ENCODE measurements around the gene CALM1.
"Not testable (repeated sequence)": the region's sequence is repeated elsewhere in the genome, so short reads cannot be mapped to it uniquely, and the experiment has no call there.

CALM1 gene

DNA sequence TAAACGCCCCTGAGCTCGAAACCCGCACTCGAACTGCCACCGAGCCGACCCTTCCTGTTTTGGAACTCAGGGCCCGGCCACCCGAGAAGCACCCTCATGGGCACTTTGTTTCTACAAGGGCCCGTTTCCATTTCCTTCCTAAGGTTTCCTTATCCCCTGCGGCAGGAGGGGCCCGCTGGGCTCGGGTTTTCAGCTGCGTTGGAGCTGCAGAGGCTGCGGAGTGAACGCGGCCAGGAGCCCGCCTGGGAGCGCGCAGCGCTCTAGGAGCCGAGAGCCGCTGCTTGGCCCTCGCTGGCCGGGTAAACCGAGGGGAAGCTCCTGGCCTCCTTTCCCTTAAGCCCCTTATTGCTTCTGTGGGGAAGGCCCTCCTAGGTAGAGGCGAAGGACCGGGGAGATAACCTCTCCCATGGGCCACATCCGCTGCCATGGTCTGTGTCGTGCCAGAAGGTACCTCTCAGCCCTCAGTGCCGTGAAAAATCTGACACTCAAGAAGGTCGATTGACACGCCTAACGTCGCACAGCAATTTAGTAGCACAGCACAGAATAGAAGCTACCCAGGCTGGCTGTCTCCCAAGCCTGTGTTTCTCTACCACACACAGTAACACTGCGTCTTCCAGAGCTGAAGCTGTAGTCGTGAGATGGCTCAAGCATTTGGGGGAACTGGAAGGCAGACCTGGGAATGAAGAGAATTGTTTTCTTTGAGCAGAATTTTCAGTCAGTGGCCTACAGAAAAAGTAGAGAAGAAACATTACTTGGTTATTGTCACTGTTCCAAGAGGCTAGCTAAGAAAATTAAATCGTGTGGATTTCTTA is 12.9 kb upstream of the CALM1 start:
- DNase-seq, result peak; percentile 37

DNA sequence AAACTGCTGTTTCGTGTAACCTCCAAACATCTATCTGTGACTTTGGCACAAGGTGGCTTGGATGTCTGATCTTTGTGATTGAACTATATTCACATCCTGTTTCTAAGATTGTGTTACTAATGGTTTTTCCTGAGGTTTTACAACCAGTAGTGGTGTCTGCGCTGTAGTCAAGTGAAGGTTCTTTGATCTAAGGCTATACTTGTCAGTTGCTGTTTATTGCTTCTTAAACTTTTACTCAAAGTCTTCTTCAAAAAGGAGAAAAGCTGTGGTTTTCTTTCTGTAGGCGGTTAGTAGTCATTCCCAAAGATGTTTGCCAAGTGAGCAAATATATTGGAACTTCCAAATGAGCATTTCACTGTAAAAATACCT is 12.3 kb upstream of the CALM1 start:
- no peak for DNase-seq

DNA sequence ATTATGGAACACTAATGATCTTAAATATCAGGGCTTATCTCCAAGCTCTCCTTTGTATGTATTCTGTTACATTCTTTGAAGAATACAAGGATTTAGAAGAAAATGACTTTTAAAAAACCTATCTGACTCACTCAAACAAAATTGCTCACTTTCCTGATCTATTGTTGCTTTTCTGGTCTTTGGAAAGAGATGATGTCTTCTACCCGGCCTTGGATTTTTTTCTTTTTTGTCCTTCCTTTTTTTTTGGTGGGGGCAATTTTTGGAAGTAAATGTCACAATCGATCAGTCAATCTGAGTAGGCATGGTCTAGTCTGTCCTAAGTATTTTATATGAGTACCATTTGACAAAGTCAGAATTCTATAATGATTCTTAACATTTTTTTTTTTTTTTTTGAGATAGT is 10.5 kb upstream of the CALM1 start:
- no peak for DNase-seq

DNA sequence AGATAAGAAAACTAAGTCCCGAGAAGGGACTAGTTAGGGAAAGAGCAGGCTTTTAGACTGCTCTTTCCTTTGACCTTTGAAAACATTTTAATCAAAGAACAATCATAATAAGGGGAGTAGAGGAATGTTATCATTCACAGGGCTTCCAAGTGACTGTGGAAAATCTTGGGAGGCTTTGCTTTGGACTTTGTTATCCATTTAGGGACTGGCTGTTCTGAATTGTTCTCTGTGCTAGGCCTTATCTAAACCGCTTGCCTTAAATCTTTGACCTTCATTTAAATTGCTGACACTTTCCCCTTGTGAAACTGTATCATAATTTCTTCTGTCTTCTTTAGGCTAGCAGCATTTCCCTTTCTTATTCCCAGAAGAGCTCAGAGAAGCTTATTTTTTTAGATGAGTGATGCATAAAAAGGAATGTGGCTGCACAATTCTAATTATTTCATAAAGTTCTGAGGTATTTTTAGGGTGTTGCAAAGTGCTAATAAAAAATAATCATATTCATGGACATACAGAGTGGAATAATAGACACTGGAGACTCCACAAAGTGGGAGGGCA is 9.5 kb upstream of the CALM1 start:
- DNase-seq, result no peak

DNA sequence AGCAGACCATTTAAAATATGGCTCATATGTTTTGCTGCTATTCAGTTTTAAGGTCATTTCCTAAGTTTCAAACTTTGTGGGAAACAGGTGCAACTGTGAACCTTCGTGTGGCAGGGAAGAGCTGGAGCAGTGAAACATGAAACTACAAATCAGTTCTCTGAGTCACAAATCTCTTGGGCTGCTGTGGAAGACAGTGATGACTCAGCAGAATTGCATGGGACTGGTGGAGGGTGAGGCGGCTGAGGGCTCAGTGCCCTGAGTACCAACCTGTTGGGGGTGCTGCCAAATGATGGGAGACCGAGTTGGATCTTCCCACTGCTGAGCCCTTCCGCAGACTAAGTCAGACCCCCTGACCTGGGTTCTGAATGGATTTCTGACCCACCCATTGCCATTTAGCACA is 8.4 kb upstream of the CALM1 start:
- peak; percentile 81 for DNase-seq

DNA sequence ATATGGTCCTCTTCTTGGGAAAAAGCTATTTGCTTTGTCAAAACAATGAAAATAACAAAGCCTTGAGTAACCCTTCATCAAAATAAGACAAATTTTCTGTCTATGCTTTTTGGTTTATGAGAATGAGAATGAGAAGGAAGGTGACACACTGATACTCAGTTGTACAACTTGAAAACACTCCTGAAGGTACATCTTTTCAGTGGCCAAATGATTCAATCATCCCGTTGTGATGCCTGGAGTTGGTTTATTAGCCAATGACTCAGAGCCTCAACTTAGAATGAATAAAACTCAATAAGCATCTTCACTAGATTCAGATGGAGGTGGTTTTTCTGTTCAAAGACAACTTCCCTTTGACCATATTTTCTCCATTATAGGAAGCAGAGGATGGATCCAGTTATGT is 7.8 kb upstream of the CALM1 start:
- no peak for DNase-seq

DNA sequence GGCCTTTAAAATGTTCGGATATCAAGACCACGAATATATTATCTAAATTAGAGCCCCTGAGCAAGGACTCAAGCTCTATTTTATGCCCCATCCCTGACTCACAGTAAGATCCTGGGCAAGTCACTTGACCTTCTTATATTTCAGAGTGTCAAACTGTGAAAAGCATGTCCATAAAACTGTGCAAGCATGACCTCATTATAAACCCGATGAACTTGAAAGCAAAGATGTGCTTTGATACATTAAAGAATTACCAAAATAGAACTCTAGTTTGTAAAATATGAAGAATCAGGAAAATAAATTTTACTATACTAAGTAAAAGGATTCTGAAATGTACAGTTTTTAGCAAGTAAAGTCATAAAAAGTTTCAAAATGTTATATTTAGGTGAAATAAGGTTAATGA is 2.9 kb upstream of the CALM1 start:
- DNase-seq, result no peak

DNA sequence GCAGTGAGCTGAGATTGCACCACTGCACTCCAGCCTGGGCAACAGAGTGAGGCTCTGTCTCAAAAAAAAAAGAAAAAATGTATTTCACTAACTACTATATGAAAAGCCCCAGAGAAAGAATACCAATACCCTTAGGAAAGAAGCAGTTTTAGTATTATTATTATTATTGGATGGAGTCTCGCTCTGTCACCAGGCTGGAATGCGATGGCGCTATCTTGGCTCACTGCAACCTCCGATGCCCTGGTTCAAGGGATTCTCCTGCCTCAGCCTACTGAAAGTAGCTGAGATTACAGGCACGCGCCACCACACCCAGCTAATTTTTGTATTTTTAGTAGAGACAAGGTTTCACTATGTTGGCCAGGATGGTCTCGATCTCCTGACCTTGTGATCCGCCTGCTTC is 2.0 kb upstream of the CALM1 start:
- DNase-seq, result not testable (repeated sequence)

DNA sequence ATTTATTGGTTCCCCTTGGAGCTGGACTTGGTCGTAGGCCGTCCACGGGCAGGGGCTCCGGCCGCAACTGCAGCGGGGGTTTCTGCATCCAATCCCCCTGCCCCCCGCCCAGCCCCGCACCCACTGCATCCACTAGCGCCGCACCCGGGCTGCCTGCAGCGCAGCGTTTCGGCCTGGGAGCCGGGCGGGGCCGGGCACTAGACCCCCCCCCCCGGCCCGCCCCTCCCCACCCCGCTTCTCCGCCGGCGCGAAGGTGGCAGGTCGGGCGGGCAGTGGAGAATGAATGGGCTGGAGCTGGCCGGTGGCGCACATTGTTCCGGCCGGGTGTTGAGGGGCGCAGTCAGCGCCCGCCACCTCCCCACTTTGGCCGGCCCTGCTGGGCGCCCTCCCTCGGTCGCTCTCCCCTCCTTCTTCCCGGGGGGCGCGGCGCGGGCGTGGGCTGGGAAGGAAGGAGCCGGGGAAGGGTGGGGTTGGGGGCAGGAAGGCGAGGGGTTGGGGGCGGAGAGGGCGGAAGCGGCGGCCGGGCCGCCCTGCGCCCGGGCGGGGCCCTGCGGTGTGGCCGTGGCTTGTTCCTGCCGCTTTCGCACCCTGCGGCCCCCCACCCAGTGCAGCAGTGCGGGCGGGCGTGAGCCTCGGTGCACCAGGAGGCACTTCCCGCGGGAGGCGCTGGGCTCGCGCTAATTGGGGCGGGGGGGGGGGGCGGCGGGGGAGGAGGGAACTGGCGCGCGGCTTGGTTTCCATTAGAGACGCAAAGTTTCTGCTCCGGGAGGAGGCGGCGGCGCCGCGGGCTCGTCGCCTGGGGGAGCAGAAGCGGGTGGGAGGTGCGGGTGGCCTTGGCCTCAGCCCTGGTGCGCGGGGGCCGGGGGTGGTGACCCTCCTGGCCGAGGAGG is 841 bp downstream of the CALM1 start:
- no peak for DNase-seq

DNA sequence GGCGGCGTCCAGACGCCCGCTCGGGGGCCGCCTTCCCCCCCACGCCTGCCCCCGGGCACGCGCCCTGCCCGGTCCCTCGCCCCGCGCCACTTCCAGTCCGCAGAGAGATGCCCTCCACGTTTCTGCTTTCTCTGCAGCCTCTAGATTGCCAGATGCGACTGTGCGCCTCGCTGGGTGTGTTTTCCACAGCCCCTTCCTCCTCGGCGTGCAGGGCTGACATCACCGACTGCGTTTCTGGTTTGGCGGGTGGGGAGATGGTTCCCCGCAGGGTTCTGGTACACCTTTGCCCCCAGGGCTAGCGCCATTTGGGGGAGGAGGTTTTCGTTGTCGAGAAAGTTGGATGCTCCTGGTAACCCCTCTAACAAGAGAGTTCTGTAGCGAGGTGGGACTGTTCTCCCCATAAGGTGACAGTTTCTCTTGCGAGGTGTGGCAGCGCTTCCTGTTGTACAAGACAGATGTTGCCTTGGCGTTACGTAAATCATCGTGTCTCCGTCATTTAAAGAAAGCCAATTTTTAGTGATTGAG is 1.5 kb downstream of the CALM1 start:
- no peak for DNase-seq

DNA sequence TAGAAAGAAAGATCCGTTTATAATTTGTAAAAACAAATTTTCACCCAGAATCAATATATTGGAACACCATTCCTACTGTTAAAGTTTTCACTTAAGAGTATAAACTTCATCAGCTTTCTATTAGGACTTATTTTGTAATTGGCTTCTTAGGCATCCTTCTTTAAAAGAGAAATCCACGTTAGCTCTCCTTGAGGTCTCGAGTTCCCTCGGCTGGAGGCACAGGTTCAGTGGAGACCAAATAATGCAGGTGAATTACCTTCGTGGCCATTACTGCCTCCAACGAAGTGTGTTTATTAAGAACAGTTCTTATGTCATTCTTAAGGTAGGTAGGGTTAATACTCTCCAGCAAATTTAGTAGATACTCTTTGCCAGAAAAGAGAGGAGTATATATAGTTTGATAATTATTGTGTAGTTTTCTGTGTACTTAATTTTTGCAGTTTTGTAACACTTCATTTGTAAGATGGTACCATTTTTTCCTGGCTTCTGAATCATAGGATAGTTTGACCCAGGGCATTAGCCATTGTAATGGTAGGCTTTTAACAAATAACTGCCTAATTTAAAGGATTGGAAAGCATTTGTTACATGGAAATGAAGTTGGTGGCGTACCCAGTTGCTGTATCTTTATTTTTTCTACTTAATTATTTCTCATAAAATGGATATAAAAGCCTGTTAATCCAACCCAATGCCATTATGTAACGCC is 2.2 kb downstream of the CALM1 start:
- no peak for DNase-seq

DNA sequence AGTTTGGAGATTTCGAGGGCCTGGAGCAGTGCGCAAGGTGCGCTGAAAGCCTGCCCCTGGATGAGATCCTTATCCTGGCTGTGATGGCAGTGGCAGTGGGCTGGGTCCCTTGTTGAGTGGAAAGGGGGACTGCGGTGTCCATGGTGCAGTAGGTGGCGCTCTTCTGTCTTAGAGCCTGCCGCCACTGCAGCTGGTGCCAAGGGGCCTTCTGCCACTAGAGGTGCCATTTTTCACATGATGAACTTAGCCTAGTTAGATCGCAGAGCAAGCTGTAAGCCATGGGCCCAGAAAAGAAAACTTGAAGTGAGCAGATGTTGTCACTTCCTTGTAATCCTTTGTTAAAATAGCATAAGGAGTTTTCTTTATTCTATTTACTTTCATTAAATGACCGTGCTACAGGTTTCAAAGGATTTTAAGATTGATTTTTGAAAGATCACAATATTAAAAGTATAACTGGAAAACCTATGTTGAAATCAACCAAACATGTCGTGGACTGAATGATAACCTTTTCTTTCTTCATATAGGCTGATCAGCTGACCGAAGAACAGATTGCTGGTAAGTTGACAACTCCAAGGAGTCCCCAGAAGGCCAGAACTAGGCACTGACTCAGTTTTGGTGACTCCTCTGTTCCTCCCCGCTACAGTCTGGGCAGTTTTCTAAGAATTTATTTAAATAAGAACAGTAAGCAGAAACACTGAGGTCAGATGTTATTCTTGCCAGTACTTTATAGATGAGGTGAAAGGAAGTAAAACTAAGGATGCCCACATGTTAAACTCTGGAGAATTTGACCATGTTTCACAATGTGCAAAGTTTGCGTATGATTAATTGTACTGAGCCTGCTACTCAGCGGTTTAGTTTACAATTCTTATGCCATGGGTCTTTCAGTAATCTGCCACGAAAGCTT is 3.0 kb downstream of the CALM1 start:
- peak; percentile 88 for DNase-seq

DNA sequence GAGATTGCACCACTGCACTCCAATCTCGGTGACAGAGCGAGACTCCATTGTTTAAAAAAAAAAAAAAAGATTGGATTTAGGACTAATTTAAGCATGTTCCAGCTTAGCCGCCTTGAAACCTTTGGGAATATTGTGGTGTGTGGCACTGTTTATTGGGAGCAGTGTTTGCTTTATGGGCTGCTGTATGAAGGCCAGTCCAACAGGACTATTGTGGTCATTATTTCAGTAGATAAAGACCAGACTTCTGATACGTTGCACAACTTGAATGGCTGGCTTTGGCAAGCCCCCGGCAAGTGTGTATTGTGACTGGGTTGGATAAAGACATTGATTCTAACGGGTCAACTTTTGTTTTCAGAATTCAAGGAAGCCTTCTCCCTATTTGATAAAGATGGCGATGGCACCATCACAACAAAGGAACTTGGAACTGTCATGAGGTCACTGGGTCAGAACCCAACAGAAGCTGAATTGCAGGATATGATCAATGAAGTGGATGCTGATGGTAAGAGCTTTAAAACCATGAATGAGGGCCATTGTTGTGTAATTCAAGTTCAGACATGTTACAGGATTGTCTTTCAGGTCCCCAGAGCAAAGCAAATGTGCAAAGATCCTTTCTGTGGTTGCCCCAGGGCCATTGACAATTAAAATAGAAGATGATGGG is 4.2 kb downstream of the CALM1 start:
- no peak for DNase-seq

DNA sequence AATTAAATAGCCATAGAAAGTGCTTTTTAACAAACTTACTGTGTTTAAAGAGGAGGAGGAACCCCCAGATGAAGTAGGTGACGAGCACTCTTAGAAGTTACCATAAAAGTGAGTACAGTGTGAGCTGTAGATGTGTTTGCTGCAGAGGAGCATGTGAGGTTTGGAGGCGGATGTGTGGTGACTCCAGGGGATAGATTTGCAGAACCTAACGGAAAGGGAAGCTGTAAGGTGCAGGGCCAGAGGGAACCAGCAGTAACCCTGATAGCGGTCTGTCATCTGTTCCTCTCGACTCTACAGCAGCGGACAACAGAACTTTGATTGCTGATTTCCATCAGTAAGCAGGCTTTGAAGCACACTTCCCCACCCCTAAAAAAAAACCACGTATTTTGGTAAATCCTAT is 5.2 kb downstream of the CALM1 start:
- no peak for DNase-seq

DNA sequence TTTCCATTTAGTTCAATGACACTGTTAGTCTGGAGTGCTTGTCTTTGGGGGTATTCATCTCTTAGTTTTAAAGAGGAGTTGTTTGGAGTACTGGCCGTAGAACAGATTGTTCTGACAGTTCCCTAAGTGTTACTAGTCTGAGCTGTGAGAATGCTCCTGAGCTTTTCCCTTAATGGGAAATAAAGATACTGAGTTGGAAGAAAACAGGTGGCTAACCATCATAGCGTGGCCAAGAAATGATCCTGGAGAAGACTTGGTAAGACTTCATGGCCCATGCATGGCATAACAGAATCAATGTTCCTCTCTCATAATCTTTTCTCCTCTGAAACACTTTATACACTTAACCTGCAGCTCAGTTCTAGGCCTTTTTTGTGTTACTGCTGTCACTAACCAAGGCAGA is 6.2 kb downstream of the CALM1 start:
- DNase-seq, result no peak

DNA sequence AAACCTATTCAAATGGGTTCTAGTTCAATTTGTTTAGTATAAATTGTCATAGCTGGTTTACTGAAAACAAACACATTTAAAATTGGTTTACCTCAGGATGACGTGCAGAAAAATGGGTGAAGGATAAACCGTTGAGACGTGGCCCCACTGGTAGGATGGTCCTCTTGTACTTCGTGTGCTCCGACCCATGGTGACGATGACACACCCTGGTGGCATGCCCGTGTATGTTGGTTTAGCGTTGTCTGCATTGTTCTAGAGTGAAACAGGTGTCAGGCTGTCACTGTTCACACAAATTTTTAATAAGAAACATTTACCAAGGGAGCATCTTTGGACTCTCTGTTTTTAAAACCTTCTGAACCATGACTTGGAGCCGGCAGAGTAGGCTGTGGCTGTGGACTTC is 8.3 kb downstream of the CALM1 start:
- DNase-seq, result no peak

DNA sequence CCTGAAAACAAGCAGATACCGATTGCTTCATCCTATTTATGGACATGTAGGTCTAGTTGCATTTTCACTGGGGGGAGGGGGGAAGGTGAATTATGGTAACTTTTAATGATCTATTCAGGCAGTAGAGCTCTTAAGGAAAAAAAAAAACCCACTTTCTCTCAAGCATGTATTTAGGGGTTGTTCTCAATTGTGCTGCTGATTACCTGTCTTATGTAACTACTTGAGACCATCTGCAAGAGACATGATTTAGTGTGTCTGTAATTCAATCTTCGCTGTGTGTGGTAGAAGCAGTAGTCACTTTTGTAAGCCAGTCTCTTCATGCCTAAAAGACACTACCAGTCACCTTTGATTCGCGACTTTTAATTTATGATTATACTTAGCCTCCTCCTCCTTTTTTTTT is 8.9 kb downstream of the CALM1 start:
- no peak for DNase-seq

DNA sequence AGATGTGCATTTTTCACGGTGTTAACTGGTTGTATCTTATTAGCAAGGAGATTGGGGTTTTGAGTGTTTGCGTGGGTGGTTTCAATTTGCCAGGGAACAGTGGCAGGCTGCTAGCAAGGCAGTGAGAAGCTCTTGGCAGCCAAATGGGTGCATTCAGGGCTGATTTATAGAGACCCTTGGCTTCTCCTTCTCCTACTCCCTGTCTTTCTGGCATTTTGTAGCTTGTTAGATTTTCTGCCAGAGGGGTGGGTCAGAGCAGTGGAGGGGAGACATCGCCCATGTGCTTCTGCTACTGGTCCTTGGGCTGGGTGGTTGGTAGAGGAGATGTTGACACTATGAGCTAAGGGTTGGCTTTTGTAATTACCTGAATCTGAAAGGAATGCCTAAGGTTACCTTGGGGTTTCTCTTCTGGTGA is 9.6 kb downstream of the CALM1 start:
- no peak for DNase-seq

DNA sequence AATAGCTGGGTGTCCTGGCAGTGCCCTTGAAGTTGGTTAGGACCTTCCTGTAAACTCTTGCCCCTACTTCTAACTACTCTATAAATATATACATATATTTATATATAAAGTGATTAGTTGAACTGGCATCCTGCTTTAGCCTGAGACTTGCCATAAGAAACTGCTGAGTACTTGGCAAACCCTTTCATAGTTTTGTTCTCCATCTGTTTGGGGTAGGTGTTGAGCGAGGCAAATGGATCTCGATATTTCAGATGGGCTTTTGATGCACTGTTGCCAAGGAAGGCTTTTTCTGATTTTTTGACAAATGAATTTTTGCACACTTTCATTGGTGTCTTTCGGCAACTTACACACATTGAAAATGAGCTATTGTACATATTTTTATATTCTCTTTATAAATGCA is 10.4 kb downstream of the CALM1 start:
- DNase-seq, result no peak

DNA sequence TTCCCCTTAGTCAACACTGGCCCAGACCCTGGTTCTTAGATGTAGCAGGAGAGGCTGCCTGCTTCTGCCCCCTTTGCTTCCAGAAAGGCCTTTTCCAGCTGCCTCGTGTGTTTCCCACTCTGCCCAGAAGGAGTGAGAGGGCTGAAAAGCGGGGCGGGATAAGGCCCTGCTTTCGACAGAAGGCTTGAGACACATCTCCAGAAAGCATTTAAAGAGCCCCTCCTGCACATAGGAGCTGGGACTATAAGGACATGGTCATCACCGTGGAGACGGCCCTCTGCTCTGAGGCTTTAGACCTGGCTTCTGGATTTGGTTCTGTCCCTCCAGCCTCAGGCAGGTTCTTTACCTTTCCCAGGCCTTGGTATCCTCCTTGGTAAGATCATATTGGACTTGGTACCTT is 11.9 kb downstream of the CALM1 start:
- no peak for DNase-seq

DNA sequence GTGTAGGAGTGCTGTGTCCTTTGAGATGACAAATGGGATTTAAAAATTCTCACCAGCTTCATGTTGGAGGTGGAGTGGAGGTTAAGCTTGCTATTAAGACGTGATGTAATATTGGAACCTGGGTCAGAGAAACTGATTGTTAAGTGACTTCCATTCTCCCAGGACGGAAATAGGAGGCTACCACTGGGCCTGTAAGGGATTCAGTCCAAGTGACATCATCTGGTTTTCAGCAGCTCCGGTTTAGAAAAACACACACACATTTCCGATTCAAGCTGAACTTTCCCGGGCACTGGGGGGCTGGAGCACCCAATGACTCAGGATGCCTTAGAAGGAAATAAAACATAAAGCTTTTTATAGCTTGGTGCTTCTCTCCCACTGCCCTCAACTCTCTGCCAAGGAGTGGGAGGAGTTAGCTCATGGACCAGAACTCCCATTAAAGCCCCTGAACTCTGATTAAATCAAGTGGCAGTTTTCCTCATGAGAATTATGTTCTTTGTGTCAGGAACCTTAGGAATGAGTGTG is 12.4 kb downstream of the CALM1 start:
- DNase-seq, result peak; percentile 96

Measured in fibroblast of upper back skin (primary cell).